GM18951 (cell line): ENCODE data around the gene MANBA.

Source experiments
- POLR2A ChIP-seq: IDR thresholded peaks from 4 replicates; pipeline ENCODE4 v1.6.1; 2011; ENCODE audit warnings: mild to moderate bottlenecking; ENCODE audit not compliant: insufficient read length, insufficient read depth; ENCODE audit errors: extremely low read depth
- in situ Hi-C: fragments of 300-500 bp; cut with MboI; formaldehyde crosslinking; loops from one replicate; pipeline ENCODE4 v1.12.0; 2022; ENCODE audit warnings: low sequenced_read_pairs, mixed read lengths, inconsistent platforms; ENCODE audit not compliant: unreplicated experiment

Gene MANBA

GRCh38 chr4:102780476-102781144 is 19.8 kb upstream of the MANBA start:
- TF ChIP-seq POLR2A, result no peak
- in situ Hi-C loops, result no loop called here

- no peak for TF ChIP-seq POLR2A
- in situ Hi-C loops, result no loop called here
These were observed 18.4 kb upstream of the MANBA start for GRCh38 chr4:102779204-102779603.

- in situ Hi-C loops, result no loop called here
- no peak for TF ChIP-seq POLR2A
These were observed 18.0 kb upstream of the MANBA start for GRCh38 chr4:102778720-102779119.

DNA sequence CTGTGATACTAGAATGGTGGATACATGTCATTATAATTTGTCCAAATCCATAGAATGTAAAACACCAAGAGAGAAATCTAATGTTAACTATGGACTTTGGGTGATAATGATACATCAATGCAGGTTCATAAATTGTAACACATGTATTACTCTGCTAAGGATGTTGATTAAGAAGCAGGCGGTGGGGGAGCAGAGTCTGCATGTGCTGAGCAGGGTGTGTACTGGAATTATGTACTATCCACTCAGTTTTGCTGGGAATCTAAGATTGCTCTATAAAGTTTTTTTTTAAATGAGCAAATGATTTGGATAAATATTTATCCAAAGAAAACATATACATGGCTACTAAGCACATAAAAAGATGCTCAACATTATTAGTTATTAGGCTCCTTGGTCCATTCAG is 15.0 kb upstream of the MANBA start:
- in situ Hi-C loops, result no loop called here
- TF ChIP-seq POLR2A, result no peak

GRCh38 chr4:102774254-102774653 is 13.5 kb upstream of the MANBA start:
- in situ Hi-C loops, result no loop called here
- TF ChIP-seq POLR2A, result no peak

DNA sequence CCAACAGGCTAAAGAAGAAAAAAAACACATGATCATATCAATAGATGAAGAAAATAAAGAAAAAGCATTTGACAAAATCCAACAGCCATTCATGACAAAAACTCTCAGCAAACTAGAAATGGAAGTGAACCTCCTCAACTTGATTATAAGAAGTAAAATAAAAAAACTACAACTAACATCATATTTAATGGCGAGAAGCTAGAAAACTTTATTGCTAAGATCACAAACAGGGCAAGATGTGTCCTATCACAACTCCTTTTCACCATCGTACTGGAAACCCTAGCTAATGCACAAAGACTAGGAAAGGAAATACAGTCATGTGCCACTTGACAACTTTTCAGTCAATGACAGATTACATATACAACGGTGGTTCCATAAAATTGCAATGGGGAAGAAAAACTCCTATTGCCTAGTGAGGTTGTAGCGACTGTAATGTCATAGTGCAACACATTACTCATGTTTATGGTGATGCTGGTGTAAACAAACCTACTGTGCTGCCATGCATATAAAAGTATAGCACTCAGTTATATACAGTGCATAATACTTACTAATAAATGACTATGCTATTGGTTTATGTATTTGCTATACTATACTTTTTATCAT is 12.1 kb upstream of the MANBA start:
- in situ Hi-C loops, result no loop called here

DNA sequence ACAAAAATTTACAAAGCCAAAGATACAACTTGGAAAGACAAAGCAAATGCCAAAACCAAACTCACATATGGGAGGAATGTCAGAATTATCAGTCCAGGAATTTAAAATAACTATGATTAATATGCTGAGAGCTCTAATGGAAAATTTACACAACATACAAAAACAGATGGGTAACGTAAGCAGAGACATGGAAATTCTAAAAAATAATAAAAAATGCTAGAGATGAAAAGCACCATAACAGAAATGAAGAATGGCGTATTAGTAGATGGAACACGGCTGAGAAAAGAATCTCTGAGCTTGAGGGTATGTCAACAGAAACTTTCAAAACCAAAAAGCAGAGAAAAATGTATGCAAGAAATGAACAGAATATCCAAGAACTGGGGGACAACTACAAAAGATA is 4.1 kb upstream of the MANBA start:
- no peak for TF ChIP-seq POLR2A
- in situ Hi-C loops, result no loop called here

More for the DNA sequence above, 12.1 kb upstream of the MANBA start:
- no peak for TF ChIP-seq POLR2A

DNA sequence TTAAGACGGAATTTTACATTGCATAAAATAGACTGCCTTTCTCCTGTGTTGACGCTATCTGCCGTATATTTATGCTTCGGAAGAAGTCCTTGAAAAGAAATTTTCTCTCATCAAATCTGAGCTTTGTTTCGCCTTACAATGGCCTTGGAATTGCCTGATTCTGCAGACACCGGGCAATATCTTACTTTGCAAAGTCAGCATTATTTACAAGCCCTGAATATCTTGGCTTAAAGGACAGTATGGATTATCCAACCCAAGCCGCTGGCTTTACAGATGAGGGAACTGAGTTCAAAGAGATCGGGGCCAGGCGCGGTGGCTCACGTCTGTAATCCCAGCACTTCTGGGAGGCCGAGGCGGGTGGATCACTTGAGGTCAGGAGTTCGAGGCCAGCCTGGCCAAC is 1.1 kb upstream of the MANBA start:
- in situ Hi-C loops, result no loop called here
- no peak for TF ChIP-seq POLR2A

GRCh38 chr4:102761296-102761701 is 531 bp upstream of the MANBA start:
- in situ Hi-C loops, result no loop called here
- TF ChIP-seq POLR2A, result no peak

GRCh38 chr4:102759831-102760644 is 730 bp downstream of the MANBA start:
- in situ Hi-C loops, result no loop called here
- TF ChIP-seq POLR2A, result no peak

DNA sequence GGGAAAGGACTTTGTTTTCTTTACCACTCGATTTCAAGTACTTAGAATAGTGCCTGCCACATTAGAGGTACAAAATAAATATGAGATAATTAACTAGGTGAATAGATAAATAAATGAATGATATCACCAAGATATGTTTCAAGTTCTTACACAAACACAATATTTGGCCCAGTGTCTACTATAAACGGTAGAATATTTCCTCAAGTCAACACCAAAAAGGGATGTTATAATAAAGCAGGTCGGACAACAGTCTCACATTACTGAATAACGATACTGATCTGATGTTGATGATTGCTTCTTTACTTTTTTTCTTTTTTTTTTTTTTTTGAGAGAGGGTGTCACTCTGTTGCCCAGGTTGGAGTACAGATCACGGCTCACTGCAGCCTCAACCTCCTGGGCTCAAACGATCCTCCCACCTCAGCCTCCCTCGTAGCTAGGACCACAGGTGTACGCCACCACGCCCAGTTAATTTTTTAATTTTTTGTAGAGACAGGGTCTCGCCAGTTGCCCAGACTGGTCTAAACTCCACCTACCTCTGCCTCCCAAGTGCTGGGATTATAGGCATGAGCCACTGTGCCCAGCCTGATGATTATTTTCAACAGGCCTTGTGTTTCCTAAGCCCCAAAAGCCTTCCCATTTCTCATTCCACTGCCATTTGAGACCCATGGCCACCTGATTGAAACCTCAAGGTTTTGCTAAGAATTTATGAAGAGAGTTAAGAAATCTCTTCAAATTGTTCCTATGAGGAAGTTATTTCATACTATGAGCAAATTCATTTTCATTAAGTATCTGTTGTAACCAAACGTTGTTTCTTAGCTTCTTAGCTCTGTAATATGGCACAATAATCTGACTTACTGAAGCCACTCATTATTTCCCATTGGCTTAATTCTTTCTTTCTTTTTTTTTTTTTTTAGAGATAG is 2.3 kb downstream of the MANBA start:
- in situ Hi-C loops, result no loop called here
- no peak for TF ChIP-seq POLR2A

GRCh38 chr4:102757681-102758080 is 3.1 kb downstream of the MANBA start:
- in situ Hi-C loops, result no loop called here
- no peak for TF ChIP-seq POLR2A

- TF ChIP-seq POLR2A, result no peak
- in situ Hi-C loops, result no loop called here
These were observed 6.7 kb downstream of the MANBA start for GRCh38 chr4:102754044-102754443.
